OCI-LY3 (cell line): Measurements from ENCODE around the gene TMEFF1.

ENCODE experiments used
- H2AFZ ChIP-seq: fragments of 200-600, 300-600 bp; shearing (Covaris generic); 2 replicates; pipeline ENCODE4 v1.6.0; 2014; ENCODE audit warnings: antibody characterized with exemption, low read depth, low read length
- H3K27ac ChIP-seq: fragments of 200-600, 300-600 bp; sonication (generic); 2 replicates; pipeline ENCODE4 v1.5.1; 2014; ENCODE audit warnings: mild to moderate bottlenecking, low read length, moderate library complexity, mixed read lengths
- H3K27me3 ChIP-seq: fragments of 200-600, 300-600 bp; sonication (generic); 2 replicates; pipeline ENCODE4 v1.6.1; 2014; ENCODE audit warnings: low read depth, low read length, mixed read lengths
- H3K36me3 ChIP-seq: fragments of 200-600, 300-600 bp; sonication (generic); replicated peaks from 2 replicates; pipeline ENCODE3; 2014; ENCODE audit warnings: low read depth, low read length, mixed read lengths
- H3K4me1 ChIP-seq: fragments of 300-600, 200-600 bp; sonication (generic); 2 replicates; pipeline ENCODE4 v1.6.1; 2014; ENCODE audit warnings: low read length, mixed read lengths
- H3K4me2 ChIP-seq: fragments of 200-600, 300-600 bp; sonication (generic); 2 replicates; pipeline ENCODE4 v1.6.1; 2014; ENCODE audit warnings: low read length, mixed read lengths
- H3K4me3 ChIP-seq: fragments of 300-600, 200-600 bp; sonication (generic); 2 replicates; pipeline ENCODE4 v1.5.1; 2014; ENCODE audit warnings: antibody characterized with exemption, mild to moderate bottlenecking, low read length, moderate library complexity
- H3K79me2 ChIP-seq: fragments of 300-600, 200-600 bp; shearing (Covaris generic); 2 replicates; pipeline ENCODE4 v1.6.1; 2014; ENCODE audit warnings: mild to moderate bottlenecking, low read length, mixed read lengths
- H3K9ac ChIP-seq: fragments of 300-600, 200-600 bp; shearing (Covaris generic); 2 replicates; pipeline ENCODE4 v1.6.0; 2014; ENCODE audit warnings: mild to moderate bottlenecking, low read length, moderate library complexity
- H3K9me3 ChIP-seq: fragments of 200-600, 300-600 bp; shearing (Covaris generic); 2 replicates; pipeline ENCODE4 v1.6.1; 2014; ENCODE audit warnings: low read length, mixed read lengths; ENCODE audit not compliant: insufficient read depth
- H4K20me1 ChIP-seq: fragments of 200-600, 300-600 bp; sonication (generic); 2 replicates; pipeline ENCODE4 v1.6.1; 2016; ENCODE audit warnings: low read length, mixed read lengths; ENCODE audit not compliant: insufficient read depth
- EZH2phosphoT487 ChIP-seq: fragments of 200-600 bp; shearing (Covaris generic); IDR thresholded peaks from 2 replicates; pipeline ENCODE4 v1.6.1; 2018; ENCODE audit warnings: antibody characterized with exemption, mixed run types, low read depth
- TF ChIP-seq, protein P1 (sequence below): fragments of 200-600, 300-600 bp; sonication (generic); IDR thresholded peaks from 2 replicates; pipeline ENCODE4 v1.5.1; 2014; ENCODE audit warnings: antibody characterized with exemption, low read length, low read depth

The TMEFF1 gene

DNA sequence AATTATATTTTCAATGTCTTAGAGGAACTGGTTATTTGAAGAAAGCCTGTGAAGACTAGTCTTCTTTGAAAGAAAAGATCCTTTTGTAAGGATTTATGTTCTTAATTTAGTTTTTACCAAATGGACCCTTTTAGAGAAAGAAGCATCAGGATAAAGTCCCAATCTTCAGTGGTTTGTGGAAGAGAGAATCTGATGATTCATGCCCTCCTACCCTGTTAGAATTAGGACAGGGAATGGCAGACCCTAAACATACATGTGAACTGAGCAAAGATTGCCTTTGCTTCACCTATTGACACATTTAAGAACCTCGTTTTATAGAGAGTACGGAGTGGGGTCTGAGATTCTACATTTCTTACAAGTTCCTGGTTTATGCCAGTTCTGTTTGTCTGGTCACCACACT is 20.1 kb upstream of the TMEFF1 start:
- Histone ChIP-seq H3K9ac (no peak overlapping the region), H3K27ac (no peak overlapping the region), H3K27me3 (no peaks in the 10 kb centered on the region), H4K20me1 (no peaks in the 10 kb centered on the region), H3K4me3 (no peak overlapping the region), H3K9me3 (no peaks in the 10 kb centered on the region), H2AFZ (no peak overlapping the region), H3K36me3 (peaks cover 9% of the 10 kb centered on the region), H3K4me1 (no peaks in the 10 kb centered on the region), H3K4me2 (no peak overlapping the region), H3K79me2 (no peaks in the 10 kb centered on the region)
- TF ChIP-seq, protein P1, sequence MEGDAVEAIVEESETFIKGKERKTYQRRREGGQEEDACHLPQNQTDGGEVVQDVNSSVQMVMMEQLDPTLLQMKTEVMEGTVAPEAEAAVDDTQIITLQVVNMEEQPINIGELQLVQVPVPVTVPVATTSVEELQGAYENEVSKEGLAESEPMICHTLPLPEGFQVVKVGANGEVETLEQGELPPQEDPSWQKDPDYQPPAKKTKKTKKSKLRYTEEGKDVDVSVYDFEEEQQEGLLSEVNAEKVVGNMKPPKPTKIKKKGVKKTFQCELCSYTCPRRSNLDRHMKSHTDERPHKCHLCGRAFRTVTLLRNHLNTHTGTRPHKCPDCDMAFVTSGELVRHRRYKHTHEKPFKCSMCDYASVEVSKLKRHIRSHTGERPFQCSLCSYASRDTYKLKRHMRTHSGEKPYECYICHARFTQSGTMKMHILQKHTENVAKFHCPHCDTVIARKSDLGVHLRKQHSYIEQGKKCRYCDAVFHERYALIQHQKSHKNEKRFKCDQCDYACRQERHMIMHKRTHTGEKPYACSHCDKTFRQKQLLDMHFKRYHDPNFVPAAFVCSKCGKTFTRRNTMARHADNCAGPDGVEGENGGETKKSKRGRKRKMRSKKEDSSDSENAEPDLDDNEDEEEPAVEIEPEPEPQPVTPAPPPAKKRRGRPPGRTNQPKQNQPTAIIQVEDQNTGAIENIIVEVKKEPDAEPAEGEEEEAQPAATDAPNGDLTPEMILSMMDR = no peak
- TF ChIP-seq EZH2phosphoT487 = no peak

- Histone ChIP-seq H3K79me2 (no peaks in the 10 kb centered on the region), H3K4me1 (no peaks in the 10 kb centered on the region), H3K9ac (no peak overlapping the region), H3K27ac (no peak overlapping the region), H3K4me2 (no peak overlapping the region), H4K20me1 (no peaks in the 10 kb centered on the region), H3K9me3 (no peaks in the 10 kb centered on the region), H3K36me3 (peaks cover 9% of the 10 kb centered on the region), H3K27me3 (no peaks in the 10 kb centered on the region), H3K4me3 (no peak overlapping the region), H2AFZ (no peak overlapping the region)
- TF ChIP-seq EZH2phosphoT487 = no peak
Measured at GRCh38 chr9:100455470-100455869, 17.5 kb upstream of the TMEFF1 start.

DNA sequence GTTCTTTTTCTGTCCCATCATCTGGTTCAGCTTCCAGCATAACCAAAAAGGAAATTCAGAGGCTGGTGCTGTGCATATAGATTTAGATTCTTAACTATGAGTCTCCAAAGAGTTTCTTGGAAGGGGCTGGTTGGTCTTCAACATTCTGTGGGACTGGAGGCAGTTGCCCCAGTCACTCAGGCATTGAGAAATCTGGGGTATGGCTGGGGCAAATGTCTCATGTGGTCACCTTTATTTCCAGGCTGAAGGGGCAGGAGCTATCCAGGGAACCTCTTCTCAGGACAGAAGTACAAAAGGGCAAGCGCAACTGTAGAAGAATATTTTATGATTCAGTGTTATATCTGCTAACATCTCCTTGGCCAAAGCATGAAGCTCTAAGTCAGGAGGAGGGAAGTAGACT is 15.4 kb upstream of the TMEFF1 start:
- H3K9me3 ChIP-seq = no peaks in the 10 kb centered on the region
- H3K4me1 ChIP-seq = no peaks in the 10 kb centered on the region
- no peaks in the 10 kb centered on the region for H3K27me3 ChIP-seq
- no peak overlapping the region for H3K9ac ChIP-seq
- no peak overlapping the region for H2AFZ ChIP-seq
- peaks cover 9% of the 10 kb centered on the region for H3K36me3 ChIP-seq
- H3K4me3 ChIP-seq = no peak overlapping the region
- H3K4me2 ChIP-seq = no peak overlapping the region
- no peaks in the 10 kb centered on the region for H3K79me2 ChIP-seq
- H4K20me1 ChIP-seq = no peaks in the 10 kb centered on the region
- no peak for TF ChIP-seq EZH2phosphoT487
- TF ChIP-seq, protein P1 = no peak
- H3K27ac ChIP-seq = no peak overlapping the region

GRCh38 chr9:100459963-100460362 is 13.0 kb upstream of the TMEFF1 start:
- Histone ChIP-seq H3K9me3 (no peaks in the 10 kb centered on the region), H3K36me3 (no peaks in the 10 kb centered on the region), H3K27ac (no peak overlapping the region), H4K20me1 (no peaks in the 10 kb centered on the region), H2AFZ (no peak overlapping the region), H3K4me2 (no peak overlapping the region), H3K27me3 (no peaks in the 10 kb centered on the region), H3K4me3 (no peak overlapping the region), H3K4me1 (no peaks in the 10 kb centered on the region), H3K79me2 (no peaks in the 10 kb centered on the region), H3K9ac (no peak overlapping the region)
- TF ChIP-seq, protein P1 = no peak
- TF ChIP-seq EZH2phosphoT487 = no peak

DNA sequence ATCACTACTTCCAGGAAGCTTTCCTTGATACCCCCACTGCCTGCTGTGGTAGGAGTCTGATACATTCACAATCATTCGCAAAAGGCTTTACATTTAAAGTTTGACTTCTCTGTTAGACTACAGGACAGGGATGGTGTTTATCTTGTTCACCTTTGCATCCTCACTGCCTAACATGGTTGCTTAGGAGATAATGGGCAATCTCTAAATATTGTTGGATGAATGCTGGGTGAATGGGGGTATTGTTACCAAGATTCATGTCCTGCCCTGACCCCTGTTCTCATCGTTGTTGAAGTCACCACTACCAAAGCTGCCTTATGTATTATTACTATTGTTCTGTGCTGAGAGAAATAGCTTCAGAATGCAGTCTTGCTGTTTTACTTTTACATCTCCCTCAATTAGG is 7.7 kb upstream of the TMEFF1 start:
- H4K20me1 ChIP-seq = no peaks in the 10 kb centered on the region
- no peaks in the 10 kb centered on the region for H3K9me3 ChIP-seq
- no peaks in the 10 kb centered on the region for H3K36me3 ChIP-seq
- H3K4me1 ChIP-seq = no peaks in the 10 kb centered on the region
- no peaks in the 10 kb centered on the region for H3K79me2 ChIP-seq
- H3K27me3 ChIP-seq = no peaks in the 10 kb centered on the region
- no peak overlapping the region for H3K9ac ChIP-seq
- no peak overlapping the region for H3K4me2 ChIP-seq
- H3K4me3 ChIP-seq = no peak overlapping the region
- H3K27ac ChIP-seq = no peak overlapping the region
- no peak for TF ChIP-seq EZH2phosphoT487
- TF ChIP-seq, protein P1 = no peak
- H2AFZ ChIP-seq = no peak overlapping the region
